Fibroblast of lung (primary cell): ENCODE results near the gene PTEN. TPM values are rescaled to one million over a fixed set of nuclear protein-coding genes. Genes with fewer than 3 reads are reported as not detected.
A peak's percentile ranks its signal among the peaks of the same experiment; 100 is the strongest.

Experiments used
- DNase-seq, 2 donors: peaks; one replicate each; pipeline versions ENCODE4 v3.0.0 to v3.0.0-alpha.2; 2010; ENCODE audit warnings: low read depth in 2 of 2
- H2AFZ ChIP-seq: 2 replicates; pipeline ENCODE4 v1.5.1; 2012; ENCODE audit warnings: low read length, control low read depth, inconsistent platforms
- H3K27ac ChIP-seq: 2 replicates; pipeline ENCODE4 v1.5.1; 2011; ENCODE audit warnings: low read length, control low read depth; ENCODE audit not compliant: insufficient read depth
- H3K27me3 ChIP-seq: 2 replicates; pipeline ENCODE4 v1.5.1; 2011; ENCODE audit warnings: mild to moderate bottlenecking, low read length; ENCODE audit not compliant: control insufficient read depth, insufficient read depth
- H3K36me3 ChIP-seq: 2 replicates; pipeline ENCODE4 v1.5.1; 2011; ENCODE audit warnings: low read length; ENCODE audit not compliant: control insufficient read depth, insufficient read depth
- H3K4me1 ChIP-seq: 2 replicates; pipeline ENCODE4 v1.5.1; 2011; ENCODE audit warnings: low read length; ENCODE audit not compliant: control insufficient read depth, insufficient read depth; ENCODE audit errors: extremely low read depth
- H3K4me2 ChIP-seq: 2 replicates; pipeline ENCODE4 v1.5.1; 2011; ENCODE audit warnings: low read length, control low read depth; ENCODE audit not compliant: insufficient read depth; ENCODE audit errors: extremely low read depth
- H3K4me3 ChIP-seq, 4 experiments: fragments of 200-600 bp in 1 of 4; sonication (generic) in 1 of 4; replicated peaks in 1 of 4; 2 replicates each; pipeline ENCODE4 v1.5.1; 2011 to 2016; ENCODE audit warnings: low read length in 4 of 4, low read depth in 3 of 4, mild to moderate bottlenecking in 3 of 4, control low read depth in 2 of 4, inconsistent platforms in 1 of 4, mixed read lengths in 1 of 4; ENCODE audit not compliant: insufficient read depth in 1 of 4; ENCODE audit errors: control extremely low read depth in 1 of 4
- H3K79me2 ChIP-seq: 2 replicates; pipeline ENCODE4 v1.5.1; 2012; ENCODE audit warnings: mild to moderate bottlenecking, low read length, inconsistent platforms; ENCODE audit not compliant: control insufficient read depth, insufficient read depth
- H3K9ac ChIP-seq: 2 replicates; pipeline ENCODE4 v1.5.1; 2011; ENCODE audit warnings: mild to moderate bottlenecking, low read length, control low read depth; ENCODE audit not compliant: insufficient read depth
- H3K9me3 ChIP-seq: 2 replicates; pipeline ENCODE4 v1.5.1; 2012; ENCODE audit warnings: low read depth, low read length; ENCODE audit not compliant: control insufficient read depth, insufficient read depth
- H4K20me1 ChIP-seq: 2 replicates; pipeline ENCODE4 v1.5.1; 2011; ENCODE audit warnings: low read length; ENCODE audit not compliant: control insufficient read depth, insufficient read depth; ENCODE audit errors: extremely low read depth
- EZH2 ChIP-seq: IDR thresholded peaks from 2 replicates; pipeline ENCODE4 v1.5.1; 2012; ENCODE audit warnings: low read length, control low read depth, mild to moderate bottlenecking; ENCODE audit errors: missing control alignments
- polyA plus RNA-seq, 2 donors: library from polyadenylated mRNA; depleted of rRNA in 1 of 2; stranded (reverse) in 1 of 2; unstranded in 1 of 2; fragments of >200 nt; gene quantifications; 2 replicates each; pipeline ENCODE4 v1.2.1, GENCODE V29; 2011 to 2012; ENCODE audit warnings: missing spikeins in 1 of 2
- total RNA-seq: library from RNA; depleted of rRNA; stranded (reverse); fragments of >200 nt; gene quantifications from 2 replicates; pipeline ENCODE4 v1.2.1, GENCODE V29; 2014
- TF ChIP-seq, protein P1 (sequence below), 2 donors: IDR thresholded peaks in 1 of 2; conservative IDR thresholded peaks in 1 of 2; 1 replicate in 1 of 2; 2 replicates in 1 of 2; pipeline ENCODE4 v1.5.1; 2011 to 2012; ENCODE audit warnings: low read length in 2 of 2, control low read depth in 1 of 2, inconsistent platforms in 1 of 2, low read depth in 1 of 2, mild to moderate bottlenecking in 1 of 2

PTEN gene
- total and polyA plus RNA-seq, 2 donors (not counting 1 experiment from before 2014, with no cell fraction given) = 60.2 to 200 TPM

GRCh38 chr10:87930141-87930540 is 66.7 kb downstream of the PTEN start:
- TF ChIP-seq, protein P1, sequence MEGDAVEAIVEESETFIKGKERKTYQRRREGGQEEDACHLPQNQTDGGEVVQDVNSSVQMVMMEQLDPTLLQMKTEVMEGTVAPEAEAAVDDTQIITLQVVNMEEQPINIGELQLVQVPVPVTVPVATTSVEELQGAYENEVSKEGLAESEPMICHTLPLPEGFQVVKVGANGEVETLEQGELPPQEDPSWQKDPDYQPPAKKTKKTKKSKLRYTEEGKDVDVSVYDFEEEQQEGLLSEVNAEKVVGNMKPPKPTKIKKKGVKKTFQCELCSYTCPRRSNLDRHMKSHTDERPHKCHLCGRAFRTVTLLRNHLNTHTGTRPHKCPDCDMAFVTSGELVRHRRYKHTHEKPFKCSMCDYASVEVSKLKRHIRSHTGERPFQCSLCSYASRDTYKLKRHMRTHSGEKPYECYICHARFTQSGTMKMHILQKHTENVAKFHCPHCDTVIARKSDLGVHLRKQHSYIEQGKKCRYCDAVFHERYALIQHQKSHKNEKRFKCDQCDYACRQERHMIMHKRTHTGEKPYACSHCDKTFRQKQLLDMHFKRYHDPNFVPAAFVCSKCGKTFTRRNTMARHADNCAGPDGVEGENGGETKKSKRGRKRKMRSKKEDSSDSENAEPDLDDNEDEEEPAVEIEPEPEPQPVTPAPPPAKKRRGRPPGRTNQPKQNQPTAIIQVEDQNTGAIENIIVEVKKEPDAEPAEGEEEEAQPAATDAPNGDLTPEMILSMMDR (conservative IDR thresholded peaks at IDR 0.05 in 1 of 2, IDR thresholded peaks at IDR 0.05 in 1 of 2; ENCODE audit: low read depth in 1 of 2, low read length in 2 of 2) = no peak
- TF ChIP-seq EZH2 = no peak
- no peak overlapping the region for H3K27ac ChIP-seq
- no peak for DNase-seq
- no peaks in the 10 kb centered on the region for H3K36me3 ChIP-seq
- peaks cover 4% of the 10 kb centered on the region for H4K20me1 ChIP-seq
- no peak overlapping the region for H3K4me3 ChIP-seq
- peaks cover 9% of the 10 kb centered on the region for H3K4me1 ChIP-seq
- no peaks in the 10 kb centered on the region for H3K9me3 ChIP-seq
- no peak overlapping the region for H3K4me2 ChIP-seq
- no peak overlapping the region for H3K9ac ChIP-seq
- H2AFZ ChIP-seq = no peak overlapping the region
- no peaks in the 10 kb centered on the region for H3K27me3 ChIP-seq
- peaks cover 73% of the 10 kb centered on the region for H3K79me2 ChIP-seq

- Histone ChIP-seq H3K9ac (no peak overlapping the region), H3K4me3 (no peak overlapping the region), H3K27ac (no peak overlapping the region), H3K27me3 (no peaks in the 10 kb centered on the region), H3K4me2 (peak overlapping the region; percentile 40), H2AFZ (no peak overlapping the region), H3K9me3 (no peaks in the 10 kb centered on the region), H4K20me1 (peaks cover 3% of the 10 kb centered on the region), H3K4me1 (peaks cover 15% of the 10 kb centered on the region), H3K36me3 (no peaks in the 10 kb centered on the region), H3K79me2 (peaks cover 65% of the 10 kb centered on the region)
- no peak for DNase-seq
- no peak for TF ChIP-seq EZH2
- TF ChIP-seq, protein P1 (conservative IDR thresholded peaks at IDR 0.05 in 1 of 2, IDR thresholded peaks at IDR 0.05 in 1 of 2; ENCODE audit: low read depth in 1 of 2, low read length in 2 of 2) = no peak
Observed at GRCh38 chr10:87930934-87931835, 67.8 kb downstream of the PTEN start.

GRCh38 chr10:87931836-87932230 is 68.4 kb downstream of the PTEN start:
- Histone ChIP-seq H2AFZ (no peak overlapping the region), H3K79me2 (peaks cover 62% of the 10 kb centered on the region), H3K27me3 (no peaks in the 10 kb centered on the region), H3K4me1 (peaks cover 11% of the 10 kb centered on the region), H3K36me3 (no peaks in the 10 kb centered on the region), H3K9me3 (no peaks in the 10 kb centered on the region), H4K20me1 (peaks cover 3% of the 10 kb centered on the region), H3K9ac (no peak overlapping the region), H3K27ac (no peak overlapping the region), H3K4me3 (no peak overlapping the region), H3K4me2 (peak overlapping the region; percentile 17)
- TF ChIP-seq, protein P1 (conservative IDR thresholded peaks at IDR 0.05 in 1 of 2, IDR thresholded peaks at IDR 0.05 in 1 of 2; ENCODE audit: low read depth in 1 of 2, low read length in 2 of 2) = no peak
- no peak for TF ChIP-seq EZH2
- peak in 1 of 2 donors; percentile 56 for DNase-seq
